ENCODE data around the gene FBXW5. TPM values are rescaled to one million over a fixed set of nuclear protein-coding genes. Genes with fewer than 3 reads are reported as not detected.

The FBXW5 gene
- total RNA-seq, 1 experiment from 2014 or later = 62.2 TPM

GRCh38 chr9:136903041-136903554 lies 41.4 kb downstream of the FBXW5 start:
- Histone ChIP-seq H3K79me2 (ENCODE audit: insufficient read depth, low read length) (no peaks in the 10 kb centered on the region), H2BK120ac (ENCODE audit: low read depth, low read length, poor library complexity, severe bottlenecking) (no peak overlapping the region), H2BK15ac (ENCODE audit: low read depth, low read length) (no peak overlapping the region), H2AK5ac (ENCODE audit: insufficient read length, low read length) (no peak overlapping the region), H4K5ac (ENCODE audit: insufficient read length, low read depth, low read length) (no peak overlapping the region), H3K9ac (ENCODE audit: extremely low read depth, insufficient read length, low read length) (no peak overlapping the region), H2BK20ac (ENCODE audit: low read depth, low read length, poor library complexity, severe bottlenecking) (no peak overlapping the region), H3K4me2 (ENCODE audit: insufficient read depth, insufficient read length, low read length) (no peak overlapping the region), H3K9me3 (ENCODE audit: control insufficient read depth, low read depth, low read length) (no peaks in the 10 kb centered on the region), H3K27ac (ENCODE audit: insufficient read length, low read depth, low read length) (no peak overlapping the region), H3K56ac (ENCODE audit: insufficient read length, low read depth, low read length) (no peak overlapping the region), H3K4ac (ENCODE audit: low read depth, low read length) (no peak overlapping the region), H3K79me1 (ENCODE audit: insufficient read depth, low read depth, low read length, poor library complexity, severe bottlenecking) (peaks cover under 1% of the 10 kb centered on the region), H3T11ph (ENCODE audit: low read length) (no peak overlapping the region), H3K4me1 (ENCODE audit: insufficient read depth, low read length) (no peaks in the 10 kb centered on the region), H3K23ac (ENCODE audit: insufficient read length, low read depth, low read length) (no peak overlapping the region), H3K14ac (ENCODE audit: insufficient read depth, low read length) (no peak overlapping the region), H4K91ac (ENCODE audit: insufficient read length, low read depth, low read length) (no peak overlapping the region), H2BK12ac (ENCODE audit: insufficient read length, low read depth, low read length) (no peak overlapping the region), H4K20me1 (ENCODE audit: control insufficient read depth, insufficient read depth, insufficient read length) (no peaks in the 10 kb centered on the region), H4K8ac (replicated peaks; ENCODE audit: insufficient read length, low read depth, low read length) (no peak overlapping the region), H3K27me3 (ENCODE audit: insufficient read depth, low read length) (no peaks in the 10 kb centered on the region), H3K18ac (ENCODE audit: insufficient read length, low read depth, low read length) (no peak overlapping the region), H3K23me2 (ENCODE audit: insufficient read length, low read depth, low read length, poor library complexity, severe bottlenecking) (no peaks in the 10 kb centered on the region), H2BK5ac (ENCODE audit: insufficient read length, low read length) (no peak overlapping the region), H2AFZ (ENCODE audit: low read length) (no peak overlapping the region)
- WGBS (ENCODE audit: extremely low coverage, insufficient read length, low lambda C conversion rate) = no CpG with 5 or more reads among the region's 12 CpGs
- Mint-ChIP-seq H3K27ac (no peak overlapping the region; a peak in 1 of 7 replicates), H3K4me1 (no peaks in the 10 kb centered on the region), H3K36me3 (ENCODE audit: insufficient read depth in 1 of 3, low read depth in 3 of 3) (peaks cover 41 to 81% (median 80%) of the 10 kb centered on the region in 3 experiments), H3K9me3 (no peaks in the 10 kb centered on the region), H3K4me3 (no peak overlapping the region), H3K27me3 (ENCODE audit: low read depth) (no peaks in the 10 kb centered on the region; the same call in 1 of the 2 replicates)
- TF ChIP-seq, protein P1, sequence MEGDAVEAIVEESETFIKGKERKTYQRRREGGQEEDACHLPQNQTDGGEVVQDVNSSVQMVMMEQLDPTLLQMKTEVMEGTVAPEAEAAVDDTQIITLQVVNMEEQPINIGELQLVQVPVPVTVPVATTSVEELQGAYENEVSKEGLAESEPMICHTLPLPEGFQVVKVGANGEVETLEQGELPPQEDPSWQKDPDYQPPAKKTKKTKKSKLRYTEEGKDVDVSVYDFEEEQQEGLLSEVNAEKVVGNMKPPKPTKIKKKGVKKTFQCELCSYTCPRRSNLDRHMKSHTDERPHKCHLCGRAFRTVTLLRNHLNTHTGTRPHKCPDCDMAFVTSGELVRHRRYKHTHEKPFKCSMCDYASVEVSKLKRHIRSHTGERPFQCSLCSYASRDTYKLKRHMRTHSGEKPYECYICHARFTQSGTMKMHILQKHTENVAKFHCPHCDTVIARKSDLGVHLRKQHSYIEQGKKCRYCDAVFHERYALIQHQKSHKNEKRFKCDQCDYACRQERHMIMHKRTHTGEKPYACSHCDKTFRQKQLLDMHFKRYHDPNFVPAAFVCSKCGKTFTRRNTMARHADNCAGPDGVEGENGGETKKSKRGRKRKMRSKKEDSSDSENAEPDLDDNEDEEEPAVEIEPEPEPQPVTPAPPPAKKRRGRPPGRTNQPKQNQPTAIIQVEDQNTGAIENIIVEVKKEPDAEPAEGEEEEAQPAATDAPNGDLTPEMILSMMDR (conservative IDR thresholded peaks at IDR 0.05) = no peak
- no peak for DNase-seq
